GM19372 (cell line): ENCODE measurements around the gene AP2A2.

ENCODE experiments used
- ATAC-seq: cut with Tn5 transposase; IDR thresholded peaks from one replicate; pipeline ENCODE4 v1.9.1; 2021; ENCODE audit warnings: mild to moderate bottlenecking, low read depth, moderate library complexity; ENCODE audit not compliant: unreplicated experiment

AP2A2 gene

DNA sequence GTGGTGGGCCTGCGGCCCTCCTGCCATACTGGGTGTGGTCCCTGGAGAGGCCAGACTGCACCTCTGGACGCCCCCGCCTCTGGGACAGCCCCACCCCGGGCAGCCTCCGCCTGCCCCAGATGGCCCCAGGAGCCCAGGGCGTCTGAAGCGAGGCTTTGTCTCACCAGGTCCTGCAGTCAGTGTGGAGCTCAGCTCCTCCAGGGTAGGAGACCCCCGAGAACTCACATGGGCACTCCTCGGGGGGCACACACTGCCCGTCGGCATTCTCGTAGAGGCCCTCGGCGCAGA, 100.4 kb downstream of the AP2A2 start:
- ATAC-seq, result no peak

DNA sequence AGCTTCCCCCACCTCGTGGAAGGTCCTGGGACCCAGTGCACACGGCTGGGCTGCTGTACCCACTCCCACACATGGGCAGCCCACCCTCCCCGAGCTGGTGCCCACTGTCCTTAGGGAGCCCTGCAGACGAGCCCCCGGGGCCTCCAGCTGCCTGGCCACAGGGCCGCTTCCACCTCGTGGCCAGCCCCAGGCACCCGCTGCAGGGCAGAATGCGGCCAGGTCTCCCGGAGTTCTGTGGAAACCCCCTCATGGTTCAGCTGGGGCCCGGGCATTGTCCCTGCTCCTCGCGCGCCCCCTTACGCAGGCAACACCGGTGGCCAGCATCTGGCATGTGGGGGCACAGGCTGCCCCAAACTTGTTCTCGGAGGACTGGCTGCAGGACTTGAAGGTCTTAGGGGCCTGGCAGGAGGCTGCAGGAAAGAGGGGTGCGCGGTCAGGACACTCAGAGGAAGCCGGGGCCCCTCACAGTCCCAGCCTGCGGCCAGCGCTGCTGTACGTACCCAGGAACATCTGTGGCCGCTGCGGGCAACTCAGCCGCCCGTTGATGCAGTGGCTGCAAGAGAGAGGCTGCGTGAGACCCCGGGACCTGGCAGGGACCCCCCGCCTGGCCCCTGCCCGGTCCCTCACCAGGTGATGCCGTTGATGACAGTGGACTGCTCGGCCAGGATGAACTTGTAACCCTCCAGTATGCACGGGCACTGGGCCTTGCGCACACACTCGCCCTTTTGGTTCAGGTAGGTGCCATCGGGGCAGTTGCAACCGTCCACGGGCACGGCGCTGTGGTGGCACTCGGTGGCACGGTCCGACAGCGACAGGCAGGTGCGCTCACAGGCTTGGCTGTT, 101.2 kb downstream of the AP2A2 start:
- ATAC-seq, result no peak

DNA sequence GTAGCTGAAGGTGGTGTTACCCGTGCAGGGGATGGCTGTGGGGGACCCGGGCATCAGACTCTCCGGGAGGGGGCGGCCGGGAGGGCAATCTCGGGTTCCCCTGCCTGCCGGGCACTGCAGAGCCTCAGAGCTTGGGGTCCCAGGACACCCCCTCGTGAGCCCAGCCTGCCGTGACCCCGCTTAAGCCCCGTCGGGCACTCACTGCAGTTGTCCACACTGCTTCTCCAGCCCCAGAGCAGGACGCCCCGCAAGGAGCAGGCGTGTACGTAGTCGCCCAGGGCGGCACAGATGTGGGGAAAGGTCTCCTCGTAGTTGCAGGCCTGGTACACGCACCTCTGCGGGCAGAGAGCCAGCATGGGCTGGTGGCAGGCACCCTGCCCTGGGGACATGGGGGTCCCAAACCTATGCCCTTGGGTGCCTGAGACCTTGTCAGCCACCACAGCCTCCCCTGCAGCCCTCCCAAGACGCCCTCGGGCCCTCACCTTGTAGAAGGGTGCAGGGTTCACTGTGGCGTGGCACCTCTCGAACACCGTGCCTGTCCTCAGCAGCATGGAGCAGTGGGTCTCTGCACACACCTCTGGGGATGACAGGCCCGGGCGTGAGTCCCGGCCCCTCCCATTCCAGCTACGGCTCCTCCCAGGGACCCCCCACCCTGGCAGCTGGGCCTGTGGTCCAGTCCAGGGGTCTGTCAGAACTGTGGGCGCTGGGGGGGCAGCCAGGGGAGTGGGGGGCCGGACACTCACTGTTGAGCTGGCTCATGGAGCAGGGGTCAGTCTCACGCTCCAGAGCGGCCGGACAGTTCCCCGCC, 102.0 kb downstream of the AP2A2 start:
- ATAC-seq, result no peak

DNA sequence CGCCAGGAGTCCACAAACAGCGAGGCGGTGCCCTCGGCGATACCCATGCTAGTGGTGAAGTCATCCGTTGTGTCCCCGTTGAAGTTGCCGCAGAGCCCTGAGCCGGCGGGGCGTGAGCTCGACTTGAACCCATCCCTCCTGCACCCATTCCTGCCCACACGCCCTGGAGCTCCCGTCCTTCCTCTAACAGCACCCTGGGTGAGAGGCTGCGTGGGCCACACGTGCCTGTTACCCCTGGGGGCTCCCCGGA, 102.5 kb downstream of the AP2A2 start:
- no peak for ATAC-seq

DNA sequence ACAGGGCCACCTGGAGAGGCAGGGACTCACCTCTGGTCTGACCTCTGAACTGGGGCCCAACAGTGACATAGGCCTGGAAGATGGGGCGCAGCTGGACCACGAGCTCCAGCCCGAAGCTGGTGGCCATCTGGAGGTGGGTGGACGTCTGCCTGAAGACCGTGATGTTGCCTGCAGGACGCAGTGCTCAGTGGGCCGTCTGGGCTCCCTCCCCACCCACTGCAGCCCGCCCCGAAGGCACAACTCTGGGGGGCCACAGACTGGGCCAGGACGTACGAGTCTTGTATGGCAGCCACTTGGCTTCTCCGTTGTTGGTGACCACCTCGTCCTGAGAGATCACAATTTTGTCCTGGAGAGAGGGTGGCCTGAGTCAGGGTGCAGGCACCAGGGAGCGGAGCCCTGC, 102.9 kb downstream of the AP2A2 start:
- no peak for ATAC-seq

DNA sequence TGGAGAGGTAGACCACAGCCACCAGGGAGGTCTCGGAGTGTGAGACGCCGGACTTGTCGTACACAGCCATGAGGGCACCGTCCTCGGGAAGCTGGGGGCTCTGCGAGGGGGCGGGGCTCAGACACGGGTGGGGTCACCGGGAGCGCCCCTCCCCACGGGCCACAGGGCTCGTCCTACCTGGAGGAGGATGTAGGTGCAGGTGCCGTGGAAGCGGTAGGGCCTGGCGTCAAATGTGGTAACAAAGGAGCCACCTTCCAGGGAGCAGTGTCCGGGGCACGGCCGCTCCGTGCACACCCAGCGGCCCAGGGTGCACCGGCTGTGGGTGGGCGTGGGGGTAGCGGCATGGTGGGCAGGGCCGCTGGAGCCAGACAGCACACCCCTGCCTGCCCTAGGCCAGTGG, 103.4 kb downstream of the AP2A2 start:
- ATAC-seq, result no peak

DNA sequence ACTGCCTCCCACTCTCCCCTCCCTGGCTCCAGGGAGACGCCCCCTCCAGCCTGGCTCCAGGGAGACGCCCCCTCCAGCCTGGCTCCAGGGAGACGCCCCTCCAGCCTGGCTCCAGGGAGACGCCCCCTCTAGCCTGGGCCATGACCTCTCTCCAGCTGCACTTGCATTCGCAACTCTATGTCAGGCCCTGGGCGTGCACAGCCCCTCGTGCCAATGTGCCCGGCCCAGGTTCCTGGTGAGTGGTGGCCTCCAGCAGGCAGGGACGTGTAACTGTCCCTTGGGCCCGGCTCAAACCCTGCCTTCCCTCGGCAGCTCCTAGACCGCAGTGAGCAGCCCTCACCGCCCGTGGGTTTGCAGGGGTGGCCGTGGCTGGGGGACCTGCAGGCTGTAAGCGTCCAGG, 104.0 kb downstream of the AP2A2 start:
- ATAC-seq, result no peak

DNA sequence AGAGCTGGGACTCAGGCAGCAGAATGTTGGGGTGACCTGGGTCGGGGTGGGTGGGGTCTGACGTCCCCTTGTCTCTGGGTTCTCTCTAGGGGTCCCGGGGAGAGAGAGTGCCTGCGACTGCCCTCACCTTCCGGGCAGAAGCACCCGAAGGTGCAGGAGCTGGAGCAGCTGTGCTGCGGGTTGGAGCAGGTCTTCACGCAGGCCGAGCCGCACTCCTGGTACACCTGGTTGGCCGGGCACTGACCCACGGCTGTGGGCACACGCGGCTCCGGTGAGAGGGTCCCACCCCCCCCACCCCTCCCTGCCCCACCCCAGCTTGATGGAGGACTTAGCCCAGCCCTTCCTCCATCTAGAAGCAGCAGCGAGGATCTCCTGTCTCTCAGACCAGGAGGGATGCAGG, 104.4 kb downstream of the AP2A2 start:
- no peak for ATAC-seq

DNA sequence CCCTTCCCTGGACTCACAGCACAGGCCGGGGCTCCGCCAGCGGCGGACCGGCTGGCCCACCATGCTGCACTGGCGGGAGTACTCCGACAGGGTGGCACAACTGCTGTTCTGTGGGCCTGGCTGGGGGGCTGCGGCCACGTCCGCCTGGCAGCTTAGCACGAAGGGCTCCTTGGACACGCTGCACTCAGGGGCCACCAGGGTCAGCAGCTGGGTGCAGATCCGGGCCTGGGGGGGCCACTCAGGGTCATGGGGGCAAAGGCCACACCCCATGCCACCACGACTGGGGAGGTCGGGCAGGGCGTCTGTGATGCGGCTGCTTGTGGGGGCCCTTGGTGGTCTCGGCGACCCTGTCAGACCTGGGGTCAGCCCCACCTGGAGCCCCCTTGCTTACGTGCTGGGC, 104.9 kb downstream of the AP2A2 start:
- no peak for ATAC-seq

DNA sequence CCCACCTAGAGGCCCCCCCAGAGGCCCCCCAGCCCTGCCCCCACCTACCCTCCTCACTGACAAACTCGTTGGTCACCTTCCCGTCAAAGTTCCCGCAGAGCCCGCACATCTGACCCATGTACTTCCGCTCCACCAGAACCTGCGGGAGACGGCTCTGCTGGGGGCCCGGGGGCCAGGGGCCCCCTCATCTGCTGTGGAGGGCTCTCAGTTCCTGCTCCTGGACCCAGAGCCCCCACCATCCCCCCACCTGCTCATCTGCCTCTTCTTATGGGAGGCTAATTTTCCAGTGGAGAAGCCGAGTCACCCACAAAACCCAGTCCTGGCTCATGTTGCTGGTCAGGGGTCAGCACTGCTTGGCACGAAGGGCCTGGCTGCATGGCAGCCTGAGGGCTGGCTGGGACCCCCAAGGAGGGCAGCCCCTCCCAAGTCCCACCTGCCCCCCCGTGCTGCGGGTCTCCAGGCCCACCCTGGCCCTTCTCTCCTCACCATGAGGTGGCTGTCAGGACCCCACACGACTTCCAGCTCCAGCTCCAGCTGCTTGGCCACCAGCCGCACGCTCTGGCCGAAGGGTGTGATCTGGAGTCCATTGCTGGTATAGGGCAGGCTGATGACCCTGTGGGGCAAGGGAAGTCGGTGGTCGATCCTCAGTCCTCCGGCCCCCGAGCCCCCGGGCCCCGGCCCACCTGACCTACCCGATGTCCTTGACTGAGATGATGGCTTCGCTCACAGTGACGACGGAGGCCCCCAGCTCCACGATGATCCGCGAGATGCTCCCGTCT, 105.6 kb downstream of the AP2A2 start:
- no peak for ATAC-seq

DNA sequence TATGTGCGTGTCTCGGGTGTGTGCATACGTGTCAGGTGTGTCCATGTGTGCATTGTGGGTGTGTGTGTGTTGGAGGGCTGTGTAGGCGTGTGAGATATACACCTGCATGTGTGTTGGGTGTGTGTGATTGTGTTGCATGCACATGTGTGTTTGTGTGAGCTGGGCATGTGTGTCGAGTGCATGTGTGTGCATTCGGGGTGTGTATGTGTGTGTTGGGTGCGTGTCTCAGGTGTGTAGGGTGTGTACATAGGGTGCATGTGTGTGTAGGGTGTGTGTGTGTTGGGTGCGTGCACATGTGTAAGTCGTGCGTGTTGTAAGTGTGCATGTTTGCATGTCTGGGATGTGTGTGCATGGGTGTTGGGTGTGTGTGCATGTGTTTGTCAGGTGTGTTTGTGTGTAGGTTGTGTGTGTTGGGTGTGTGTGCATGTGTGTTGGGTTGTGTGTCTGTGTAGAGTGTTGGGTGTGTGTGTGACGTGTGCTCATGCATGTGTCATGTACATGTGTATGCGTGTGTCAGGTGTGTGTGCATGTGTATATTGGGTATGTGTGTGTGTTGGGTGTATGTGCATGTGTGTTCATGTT, 106.7 kb downstream of the AP2A2 start:
- ATAC-seq, result no peak

DNA sequence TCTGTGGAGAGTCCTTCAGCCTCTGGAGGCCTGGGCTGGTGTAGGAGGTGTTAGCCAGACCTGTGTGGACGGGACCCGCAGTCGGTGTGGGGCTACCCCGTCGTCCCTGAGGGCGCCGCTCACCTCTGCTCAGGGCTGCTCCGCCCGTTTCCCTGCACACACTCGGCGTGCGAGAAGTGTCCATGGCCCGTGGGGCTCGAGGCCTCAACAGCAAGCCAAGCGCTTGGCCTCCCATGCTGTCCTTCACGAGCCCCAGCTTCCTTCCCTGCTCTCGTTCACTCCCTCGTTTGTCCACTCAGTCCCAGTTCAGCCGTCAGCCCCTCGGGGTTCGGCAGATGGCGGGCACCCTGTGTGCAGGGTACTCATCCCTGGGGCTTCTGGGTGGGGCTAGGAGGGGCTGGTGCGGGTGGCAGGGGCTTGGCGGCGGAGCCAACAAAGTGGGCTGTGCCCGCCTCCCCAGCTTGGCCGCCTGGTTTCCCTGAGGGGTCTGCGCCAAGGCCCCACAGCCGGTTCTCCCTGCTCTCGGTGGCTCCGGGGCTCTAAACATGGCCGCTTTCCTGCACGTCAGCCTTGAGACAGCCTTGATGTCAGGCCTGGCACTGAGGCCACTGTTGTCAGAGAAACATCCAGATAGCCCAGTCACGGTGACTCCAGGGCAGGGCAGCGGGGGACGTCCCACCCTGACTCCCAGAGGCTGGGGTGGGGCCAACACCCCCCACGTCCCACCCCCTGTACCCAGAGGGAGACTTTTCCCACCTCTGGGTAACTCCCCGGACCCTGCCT, 107.5 kb downstream of the AP2A2 start:
- ATAC-seq, result no peak

DNA sequence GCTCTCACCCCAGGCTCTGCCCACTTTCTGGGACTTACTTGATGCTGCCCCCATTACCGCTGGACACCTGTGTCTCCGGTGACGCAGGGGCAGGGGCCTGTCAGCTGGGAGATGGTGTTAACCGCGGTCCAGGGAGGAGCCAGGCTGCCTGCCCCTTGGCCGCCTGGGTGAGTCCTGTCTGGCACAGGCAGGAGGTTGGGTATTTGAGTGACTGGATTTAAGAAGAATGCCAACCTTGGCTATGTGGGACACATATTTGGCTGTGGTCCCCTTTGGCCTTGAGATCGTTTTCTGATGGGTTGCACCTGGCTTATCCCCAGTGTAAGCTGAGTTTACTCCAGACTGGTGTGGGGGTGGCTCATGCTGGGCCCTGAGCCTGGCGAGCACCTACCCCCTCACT, 108.3 kb downstream of the AP2A2 start:
- no peak for ATAC-seq

DNA sequence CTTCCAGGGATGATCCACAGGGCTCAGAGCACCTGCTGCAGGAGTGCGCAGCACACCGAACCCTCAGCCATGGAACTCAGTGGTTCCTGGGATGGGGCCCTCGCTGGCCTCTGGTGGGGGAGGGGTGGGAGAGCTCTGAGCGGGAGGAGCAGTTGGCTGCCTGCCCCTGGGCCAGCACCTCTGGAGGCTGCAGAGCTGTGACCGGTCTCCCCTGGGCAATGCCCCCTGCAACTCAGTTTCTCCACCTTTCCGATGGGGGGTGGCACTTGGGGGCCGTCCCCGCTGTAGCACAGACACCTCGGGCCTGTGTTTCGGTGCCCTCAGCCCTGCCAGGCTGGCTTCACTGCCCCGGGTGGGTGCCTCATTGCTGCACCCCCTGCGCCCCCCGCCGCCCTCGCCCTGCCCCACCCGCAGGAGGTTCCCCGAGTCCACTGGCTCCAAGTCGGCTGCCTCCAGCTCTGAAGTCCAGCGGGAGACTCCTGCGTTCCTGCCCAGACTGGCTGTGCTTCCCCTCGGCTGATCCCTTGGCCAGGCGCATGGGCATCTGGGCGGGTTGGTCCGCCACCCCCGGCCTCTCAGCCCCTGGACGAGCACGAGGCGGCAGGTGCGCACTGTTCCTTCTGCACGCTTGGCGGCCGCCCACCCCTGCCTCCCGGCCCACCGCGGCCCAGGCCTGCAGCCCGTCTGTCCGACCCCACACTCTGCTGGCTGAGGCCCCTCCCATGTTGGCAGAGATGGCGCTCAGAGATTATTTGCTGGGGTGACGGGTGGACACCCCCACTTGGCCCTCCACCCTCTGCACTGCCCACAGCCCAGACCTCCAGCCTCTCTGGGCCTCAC, 109.0 kb downstream of the AP2A2 start:
- no peak for ATAC-seq

DNA sequence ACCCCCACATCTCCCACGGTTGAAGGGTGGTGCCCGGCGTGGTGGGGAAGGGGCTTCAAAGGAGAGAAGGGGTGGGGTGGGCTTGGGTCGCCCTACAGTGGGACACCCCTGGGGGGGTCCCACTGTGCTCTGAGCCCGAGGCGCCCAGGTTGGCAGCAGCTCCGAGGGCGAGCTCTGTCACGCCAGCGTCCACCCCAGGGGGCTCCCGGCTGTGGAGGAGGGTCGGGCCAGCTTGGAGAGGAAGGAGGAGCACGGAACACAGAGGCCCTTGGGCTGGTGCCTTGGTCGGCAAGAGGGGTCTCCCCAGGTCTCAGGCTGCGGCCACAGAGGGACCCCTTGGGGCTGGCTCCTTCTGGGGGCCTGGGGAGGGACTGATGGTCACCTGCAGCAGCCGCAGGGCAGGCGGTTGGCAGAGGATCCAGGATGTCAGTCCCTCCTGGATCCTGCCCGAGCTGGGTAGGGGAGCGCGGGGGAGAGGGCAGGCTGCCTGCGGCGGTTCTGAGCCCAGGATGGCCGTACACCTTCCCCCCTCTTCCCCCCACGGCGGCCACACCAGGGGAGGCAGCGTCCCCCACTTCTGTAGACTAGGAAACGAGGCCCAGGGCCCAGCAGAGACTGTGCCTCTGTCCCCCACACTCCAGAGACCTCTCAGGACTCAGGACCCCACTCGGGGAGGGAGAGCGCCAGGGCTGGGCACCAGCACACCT, 110.1 kb downstream of the AP2A2 start:
- ATAC-seq, result no peak

DNA sequence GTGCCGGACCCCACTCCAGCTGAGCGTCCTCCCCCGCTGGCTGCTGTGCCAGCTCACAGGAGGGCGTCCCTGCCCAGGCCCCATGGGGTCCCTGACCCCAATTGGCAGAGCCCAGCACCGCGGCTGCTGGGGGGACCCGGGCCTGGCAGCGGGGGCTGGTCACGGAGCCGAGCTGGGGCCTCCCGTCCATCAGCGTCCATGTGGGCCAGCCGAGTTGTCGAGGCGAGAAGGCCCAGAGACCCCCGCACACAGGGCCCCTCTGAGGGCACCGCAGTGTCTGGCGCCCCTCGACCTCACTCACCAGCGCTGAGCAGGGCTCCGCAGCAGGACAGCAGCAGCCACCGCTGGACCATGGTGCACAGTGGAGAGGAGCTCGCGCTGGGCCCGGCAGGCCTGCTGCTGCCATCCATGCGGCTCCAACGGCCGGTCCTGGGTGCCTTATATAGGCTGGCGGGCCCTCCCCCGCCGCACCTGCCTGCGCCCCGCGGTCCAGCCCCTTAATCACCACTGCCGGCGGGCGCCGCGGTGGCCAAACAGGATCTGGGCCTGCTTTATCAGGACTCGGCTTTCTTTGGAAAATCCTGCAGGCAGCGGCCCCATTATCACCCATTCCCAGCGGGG, 110.7 kb downstream of the AP2A2 start, which contains the start of gene MUC6:
Gene MUC6 (minus strand): TSS at position 416 of the 621 bp plus-strand sequence. CDS start 63 bp downstream, at position 353.
- ATAC-seq, result no peak

DNA sequence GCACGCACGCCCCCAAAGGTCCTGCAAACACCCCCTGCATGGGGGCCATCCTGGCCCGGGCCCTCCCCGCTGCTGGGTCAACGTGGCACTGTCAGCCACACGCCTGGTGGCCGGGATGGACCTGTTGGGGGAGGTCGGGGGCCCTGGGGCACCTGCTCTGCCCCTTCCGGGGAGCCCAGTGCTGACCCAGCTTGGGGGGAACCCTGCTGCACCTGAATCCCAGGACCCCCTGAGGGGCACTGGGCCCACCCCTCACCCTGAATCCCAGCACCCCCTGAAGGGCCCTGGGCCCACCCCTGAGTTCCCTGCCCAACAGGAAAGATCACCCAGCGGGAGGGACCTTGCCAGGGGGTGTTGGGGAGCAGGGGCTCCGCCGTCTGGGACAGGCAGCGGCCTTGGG, 111.3 kb downstream of the AP2A2 start:
- no peak for ATAC-seq

DNA sequence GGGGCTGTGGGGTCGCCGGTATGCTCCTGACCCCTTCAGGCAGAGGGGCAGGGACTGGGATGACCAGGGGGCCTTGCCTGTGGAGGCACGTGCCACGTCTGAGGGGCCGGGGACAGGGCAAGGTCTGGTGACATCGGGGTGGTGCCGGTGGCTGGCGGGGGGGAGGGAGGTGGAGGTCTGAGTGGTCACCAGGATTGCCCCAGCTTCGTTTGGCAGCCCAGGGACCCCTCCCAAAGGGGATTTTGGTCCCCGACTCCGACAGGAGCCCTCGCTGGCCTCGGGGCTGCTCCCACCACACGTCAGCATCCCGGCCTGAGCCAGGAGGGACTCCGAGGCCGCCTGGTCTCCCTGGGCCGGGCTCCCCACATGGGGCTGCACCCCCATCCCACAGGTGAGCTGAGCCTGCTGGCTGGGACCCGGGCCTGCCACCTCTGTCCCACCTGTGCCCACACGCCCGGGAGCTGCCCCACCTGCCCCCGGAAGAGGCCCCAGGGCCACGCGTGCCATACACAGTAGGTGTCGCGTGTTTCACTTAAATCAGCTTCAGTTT, 111.9 kb downstream of the AP2A2 start:
- ATAC-seq, result no peak
